GM23338 (cell line): Measurements from ENCODE around the gene GBF1.

Experiments used
- CREB1 ChIP-seq: fragments of 250-450 bp; sonication (Bioruptor Pico); IDR thresholded peaks from 2 replicates; pipeline ENCODE4 v1.5.0; 2020; ENCODE audit warnings: low read depth, mild to moderate bottlenecking, moderate library complexity
- EZH2 ChIP-seq: fragments of 200-600 bp; sonication (generic); IDR thresholded peaks from one replicate; pipeline ENCODE4 v1.8.0; 2017; ENCODE audit warnings: antibody characterized with exemption, mild to moderate bottlenecking, low read depth; ENCODE audit not compliant: unreplicated experiment
- EZH2phosphoT487 ChIP-seq: fragments of 200-600 bp; sonication (generic); IDR thresholded peaks from one replicate; pipeline ENCODE4 v1.8.1; 2018; ENCODE audit warnings: antibody characterized with exemption; ENCODE audit not compliant: unreplicated experiment
- JUNB ChIP-seq: IDR thresholded peaks from one replicate; pipeline ENCODE4 v1.6.1; 2016; ENCODE audit warnings: antibody characterized with exemption; ENCODE audit not compliant: unreplicated experiment
- NANOG ChIP-seq: IDR thresholded peaks from 2 replicates; pipeline ENCODE4 v1.6.1; 2016; ENCODE audit warnings: antibody characterized with exemption, borderline replicate concordance
- POLR2AphosphoS5 ChIP-seq: IDR thresholded peaks from 2 replicates; pipeline ENCODE4 v1.6.1; 2016; ENCODE audit warnings: antibody characterized with exemption, low read depth
- STAT1 ChIP-seq: IDR thresholded peaks from one replicate; pipeline ENCODE4 v1.6.1; 2016; ENCODE audit warnings: antibody characterized with exemption; ENCODE audit not compliant: unreplicated experiment
- ZNF114 ChIP-seq: fragments of 250-450 bp; sonication (Bioruptor Pico); IDR thresholded peaks from 2 replicates; pipeline ENCODE4 v1.5.0; 2020; ENCODE audit warnings: mild to moderate bottlenecking, moderate library complexity
- ZNF331 ChIP-seq: fragments of 250-450 bp; sonication (Bioruptor Pico); IDR thresholded peaks from 2 replicates; pipeline ENCODE4 v1.5.0; 2020; ENCODE audit warnings: low read depth, mild to moderate bottlenecking, moderate library complexity
- TF ChIP-seq, protein P1 (sequence below), 2 experiments: fragments of 200-600 bp in 1 of 2; sonication (generic) in 1 of 2; conservative IDR thresholded peaks; 2 replicates each; pipeline versions ENCODE4 v1.5.1 to v1.6.1; 2016 to 2017; ENCODE audit warnings: antibody characterized with exemption in 2 of 2, low read depth in 2 of 2, mild to moderate bottlenecking in 2 of 2, moderate library complexity in 1 of 2
- TF ChIP-seq, protein P2 (sequence below): IDR thresholded peaks from one replicate; pipeline ENCODE4 v1.6.1; 2018; ENCODE audit warnings: antibody characterized with exemption; ENCODE audit not compliant: unreplicated experiment
- TF ChIP-seq, protein P3 (sequence below): IDR thresholded peaks from 2 replicates; pipeline ENCODE4 v1.6.1; 2016; ENCODE audit warnings: antibody characterized with exemption

DNA sequence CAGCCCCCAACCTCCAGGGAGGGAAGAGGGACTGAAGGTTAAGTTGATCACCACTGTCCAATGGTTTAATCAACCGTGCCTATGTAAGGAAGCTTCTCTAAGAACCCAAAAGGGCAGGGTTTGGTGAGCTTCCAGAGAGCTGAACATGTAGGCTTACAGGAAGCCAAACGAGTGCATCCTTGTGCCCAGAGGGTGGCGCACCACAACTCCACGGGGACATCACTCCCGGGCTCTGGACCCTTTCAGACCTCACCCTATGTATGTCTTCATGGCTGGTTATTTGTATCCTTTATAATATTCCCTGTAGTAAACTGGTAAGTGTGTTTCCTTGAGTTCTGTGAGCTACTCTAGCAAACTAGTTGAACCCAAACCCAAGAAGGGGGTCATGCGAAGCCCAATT, 138.7 kb downstream of the GBF1 start:
- TF ChIP-seq, protein P1, sequence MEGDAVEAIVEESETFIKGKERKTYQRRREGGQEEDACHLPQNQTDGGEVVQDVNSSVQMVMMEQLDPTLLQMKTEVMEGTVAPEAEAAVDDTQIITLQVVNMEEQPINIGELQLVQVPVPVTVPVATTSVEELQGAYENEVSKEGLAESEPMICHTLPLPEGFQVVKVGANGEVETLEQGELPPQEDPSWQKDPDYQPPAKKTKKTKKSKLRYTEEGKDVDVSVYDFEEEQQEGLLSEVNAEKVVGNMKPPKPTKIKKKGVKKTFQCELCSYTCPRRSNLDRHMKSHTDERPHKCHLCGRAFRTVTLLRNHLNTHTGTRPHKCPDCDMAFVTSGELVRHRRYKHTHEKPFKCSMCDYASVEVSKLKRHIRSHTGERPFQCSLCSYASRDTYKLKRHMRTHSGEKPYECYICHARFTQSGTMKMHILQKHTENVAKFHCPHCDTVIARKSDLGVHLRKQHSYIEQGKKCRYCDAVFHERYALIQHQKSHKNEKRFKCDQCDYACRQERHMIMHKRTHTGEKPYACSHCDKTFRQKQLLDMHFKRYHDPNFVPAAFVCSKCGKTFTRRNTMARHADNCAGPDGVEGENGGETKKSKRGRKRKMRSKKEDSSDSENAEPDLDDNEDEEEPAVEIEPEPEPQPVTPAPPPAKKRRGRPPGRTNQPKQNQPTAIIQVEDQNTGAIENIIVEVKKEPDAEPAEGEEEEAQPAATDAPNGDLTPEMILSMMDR (conservative IDR thresholded peaks at IDR 0.05; ENCODE audit: low read depth in 2 of 2), result peak; percentile 76 to 90
- no peak for TF ChIP-seq EZH2
- TF ChIP-seq JUNB, result no peak
- TF ChIP-seq POLR2AphosphoS5, result no peak
- TF ChIP-seq EZH2phosphoT487, result no peak
- no peak for TF ChIP-seq CREB1 (CRISPR knock-in tag)
- TF ChIP-seq, protein P2, sequence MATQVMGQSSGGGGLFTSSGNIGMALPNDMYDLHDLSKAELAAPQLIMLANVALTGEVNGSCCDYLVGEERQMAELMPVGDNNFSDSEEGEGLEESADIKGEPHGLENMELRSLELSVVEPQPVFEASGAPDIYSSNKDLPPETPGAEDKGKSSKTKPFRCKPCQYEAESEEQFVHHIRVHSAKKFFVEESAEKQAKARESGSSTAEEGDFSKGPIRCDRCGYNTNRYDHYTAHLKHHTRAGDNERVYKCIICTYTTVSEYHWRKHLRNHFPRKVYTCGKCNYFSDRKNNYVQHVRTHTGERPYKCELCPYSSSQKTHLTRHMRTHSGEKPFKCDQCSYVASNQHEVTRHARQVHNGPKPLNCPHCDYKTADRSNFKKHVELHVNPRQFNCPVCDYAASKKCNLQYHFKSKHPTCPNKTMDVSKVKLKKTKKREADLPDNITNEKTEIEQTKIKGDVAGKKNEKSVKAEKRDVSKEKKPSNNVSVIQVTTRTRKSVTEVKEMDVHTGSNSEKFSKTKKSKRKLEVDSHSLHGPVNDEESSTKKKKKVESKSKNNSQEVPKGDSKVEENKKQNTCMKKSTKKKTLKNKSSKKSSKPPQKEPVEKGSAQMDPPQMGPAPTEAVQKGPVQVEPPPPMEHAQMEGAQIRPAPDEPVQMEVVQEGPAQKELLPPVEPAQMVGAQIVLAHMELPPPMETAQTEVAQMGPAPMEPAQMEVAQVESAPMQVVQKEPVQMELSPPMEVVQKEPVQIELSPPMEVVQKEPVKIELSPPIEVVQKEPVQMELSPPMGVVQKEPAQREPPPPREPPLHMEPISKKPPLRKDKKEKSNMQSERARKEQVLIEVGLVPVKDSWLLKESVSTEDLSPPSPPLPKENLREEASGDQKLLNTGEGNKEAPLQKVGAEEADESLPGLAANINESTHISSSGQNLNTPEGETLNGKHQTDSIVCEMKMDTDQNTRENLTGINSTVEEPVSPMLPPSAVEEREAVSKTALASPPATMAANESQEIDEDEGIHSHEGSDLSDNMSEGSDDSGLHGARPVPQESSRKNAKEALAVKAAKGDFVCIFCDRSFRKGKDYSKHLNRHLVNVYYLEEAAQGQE, result no peak
- TF ChIP-seq, protein P3, sequence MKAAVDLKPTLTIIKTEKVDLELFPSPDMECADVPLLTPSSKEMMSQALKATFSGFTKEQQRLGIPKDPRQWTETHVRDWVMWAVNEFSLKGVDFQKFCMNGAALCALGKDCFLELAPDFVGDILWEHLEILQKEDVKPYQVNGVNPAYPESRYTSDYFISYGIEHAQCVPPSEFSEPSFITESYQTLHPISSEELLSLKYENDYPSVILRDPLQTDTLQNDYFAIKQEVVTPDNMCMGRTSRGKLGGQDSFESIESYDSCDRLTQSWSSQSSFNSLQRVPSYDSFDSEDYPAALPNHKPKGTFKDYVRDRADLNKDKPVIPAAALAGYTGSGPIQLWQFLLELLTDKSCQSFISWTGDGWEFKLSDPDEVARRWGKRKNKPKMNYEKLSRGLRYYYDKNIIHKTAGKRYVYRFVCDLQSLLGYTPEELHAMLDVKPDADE, result no peak
- TF ChIP-seq ZNF114, result no peak
- no peak for TF ChIP-seq NANOG
- TF ChIP-seq STAT1, result no peak
- TF ChIP-seq ZNF331, result no peak
